HEK293T (cell line): ENCODE measurements around the gene ZNF836.

ENCODE experiments used
- ARNT ChIP-seq: fragments of 450-650 bp; IDR thresholded peaks from 2 replicates; pipeline ENCODE4 v1.6.1; 2017; ENCODE audit warnings: mild to moderate bottlenecking
- BHLHE40 ChIP-seq: fragments of 450-650 bp; IDR thresholded peaks from 2 replicates; pipeline ENCODE4 v1.6.1; 2016; ENCODE audit warnings: mild to moderate bottlenecking, moderate library complexity, borderline replicate concordance
- ELF4 ChIP-seq: fragments of 450-650 bp; IDR thresholded peaks from 2 replicates; pipeline ENCODE4 v1.6.1; 2017; ENCODE audit warnings: antibody characterized with exemption
- SP1 ChIP-seq: fragments of 450-650 bp; IDR thresholded peaks from 2 replicates; pipeline ENCODE4 v1.6.1; 2017
- SUZ12 ChIP-seq: fragments of 450-650 bp; IDR thresholded peaks from 2 replicates; pipeline ENCODE4 v1.6.1; 2016; ENCODE audit warnings: mild to moderate bottlenecking
- TARDBP ChIP-seq: fragments of 450-650 bp; IDR thresholded peaks from 2 replicates; pipeline ENCODE4 v1.6.1; 2016

DNA sequence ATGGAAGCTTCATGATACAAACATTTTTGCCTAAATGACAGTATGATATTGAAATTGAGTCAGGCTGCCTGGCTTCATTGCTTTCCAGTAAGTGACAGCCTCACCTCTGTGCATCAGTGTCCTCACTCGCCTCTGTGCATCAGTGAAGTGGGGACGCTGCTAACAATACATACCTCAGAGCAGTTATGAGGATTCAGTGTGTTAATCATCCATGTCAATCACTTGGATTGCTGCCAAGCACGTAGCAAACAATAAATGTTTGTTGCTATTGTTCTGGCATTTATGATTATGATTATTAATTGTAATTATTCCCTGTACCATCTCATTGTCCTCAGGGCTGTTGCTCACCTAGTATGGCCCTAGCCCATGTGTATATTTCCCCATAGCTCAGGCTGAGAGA lies 27.3 kb upstream of the ZNF836 start:
- no peak for TF ChIP-seq SUZ12
- no peak for TF ChIP-seq SP1
- no peak for TF ChIP-seq ELF4
- TF ChIP-seq BHLHE40: no peak
- no peak for TF ChIP-seq ARNT
- no peak for TF ChIP-seq TARDBP
